Germinal center (tissue), 1 donor: ENCODE measurements around the gene GAB4.
A peak's percentile ranks its signal among the peaks of the same experiment; 100 is the strongest.
"Not testable (repeated sequence)": the region's sequence is repeated elsewhere in the genome, so short reads cannot be mapped to it uniquely, and the experiment has no call there.

Experiments
- DNase-seq: peaks from one replicate; pipeline ENCODE4 v3.0.0; 2012; ENCODE audit warnings: mixed read lengths, low spot score

The GAB4 gene, protein sequence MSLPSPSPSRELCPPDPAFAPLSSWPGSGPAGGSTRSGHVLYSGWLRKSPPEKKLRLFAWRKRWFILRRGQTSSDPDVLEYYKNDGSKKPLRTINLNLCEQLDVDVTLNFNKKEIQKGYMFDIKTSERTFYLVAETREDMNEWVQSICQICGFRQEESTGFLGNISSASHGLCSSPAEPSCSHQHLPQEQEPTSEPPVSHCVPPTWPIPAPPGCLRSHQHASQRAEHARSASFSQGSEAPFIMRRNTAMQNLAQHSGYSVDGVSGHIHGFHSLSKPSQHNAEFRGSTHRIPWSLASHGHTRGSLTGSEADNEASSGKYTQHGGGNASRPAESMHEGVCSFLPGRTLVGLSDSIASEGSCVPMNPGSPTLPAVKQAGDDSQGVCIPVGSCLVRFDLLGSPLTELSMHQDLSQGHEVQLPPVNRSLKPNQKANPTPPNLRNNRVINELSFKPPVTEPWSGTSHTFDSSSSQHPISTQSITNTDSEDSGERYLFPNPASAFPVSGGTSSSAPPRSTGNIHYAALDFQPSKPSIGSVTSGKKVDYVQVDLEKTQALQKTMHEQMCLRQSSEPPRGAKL

GRCh38 chr22:17007852-17008731, at the start of gene GAB4:
Gene GAB4, minus strand, starts transcription at chr22:17008222. Its CDS starts 108 bp downstream, at chr22:17008114.
- DNase-seq, result no peak

DNA sequence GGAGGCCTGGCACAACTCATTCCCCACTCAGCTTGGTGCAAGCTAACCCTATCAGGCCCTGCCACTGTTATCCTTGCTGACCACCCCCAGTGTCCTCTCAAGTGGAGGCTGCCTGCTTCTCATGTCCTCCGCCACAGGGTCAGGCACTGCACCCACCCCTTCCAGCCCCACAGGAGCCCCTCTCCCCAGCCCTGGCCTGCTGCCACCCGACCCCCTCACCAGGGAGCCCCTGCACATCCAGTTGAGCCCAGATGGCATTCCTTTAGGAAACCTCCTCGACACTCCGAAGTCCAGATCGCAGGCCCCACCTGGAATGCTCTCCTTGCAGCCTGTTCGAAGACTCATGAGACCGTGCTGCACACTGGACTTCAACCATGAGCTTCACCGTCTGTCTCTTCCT, 48.8 kb upstream of the GAB4 start:
- DNase-seq, result no peak

- no peak for DNase-seq
Observed at GRCh38 chr22:17056058-17056457, 48.0 kb upstream of the GAB4 start.

DNA sequence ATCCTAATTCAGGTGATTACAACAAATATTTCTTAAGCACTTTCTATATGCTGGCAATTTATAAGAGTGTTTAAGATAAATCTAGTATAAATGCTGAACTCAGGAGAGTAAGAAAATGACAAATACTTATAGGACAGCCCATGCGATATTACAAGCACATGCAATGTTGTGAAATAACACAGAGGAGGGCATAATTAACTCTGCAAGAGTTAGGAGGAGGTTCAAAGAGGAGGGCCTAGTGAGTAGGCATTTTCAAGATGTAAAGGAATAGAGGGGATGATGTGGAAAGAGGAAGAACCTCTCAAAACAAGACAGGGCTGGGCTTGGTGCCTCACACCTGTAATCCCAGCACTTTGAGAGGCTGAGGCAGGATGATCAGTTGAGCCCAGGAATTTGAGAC, 39.6 kb upstream of the GAB4 start:
- no peak for DNase-seq

- DNase-seq, result no peak
Observed at GRCh38 chr22:17046566-17047348, 38.7 kb upstream of the GAB4 start.

DNA sequence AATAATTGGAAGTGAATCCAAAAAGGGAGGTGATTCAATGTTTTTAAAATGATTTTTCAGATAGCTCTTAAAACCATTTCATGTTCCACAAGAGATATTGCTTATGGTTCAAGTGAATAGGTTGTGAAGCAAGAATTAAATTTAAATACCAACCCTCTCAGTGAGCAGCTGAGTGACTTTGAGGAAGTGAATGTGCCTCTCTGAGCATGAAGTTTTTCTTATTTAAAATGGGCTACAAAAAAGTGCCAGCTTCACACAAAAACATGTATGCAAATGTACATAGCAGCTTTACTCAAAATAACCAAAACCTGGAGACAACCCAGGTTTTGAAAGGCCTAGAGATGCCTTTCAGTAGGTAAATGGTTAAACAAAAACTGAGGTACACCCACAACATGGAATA, 35.5 kb upstream of the GAB4 start:
- DNase-seq, result peak; percentile 40

DNA sequence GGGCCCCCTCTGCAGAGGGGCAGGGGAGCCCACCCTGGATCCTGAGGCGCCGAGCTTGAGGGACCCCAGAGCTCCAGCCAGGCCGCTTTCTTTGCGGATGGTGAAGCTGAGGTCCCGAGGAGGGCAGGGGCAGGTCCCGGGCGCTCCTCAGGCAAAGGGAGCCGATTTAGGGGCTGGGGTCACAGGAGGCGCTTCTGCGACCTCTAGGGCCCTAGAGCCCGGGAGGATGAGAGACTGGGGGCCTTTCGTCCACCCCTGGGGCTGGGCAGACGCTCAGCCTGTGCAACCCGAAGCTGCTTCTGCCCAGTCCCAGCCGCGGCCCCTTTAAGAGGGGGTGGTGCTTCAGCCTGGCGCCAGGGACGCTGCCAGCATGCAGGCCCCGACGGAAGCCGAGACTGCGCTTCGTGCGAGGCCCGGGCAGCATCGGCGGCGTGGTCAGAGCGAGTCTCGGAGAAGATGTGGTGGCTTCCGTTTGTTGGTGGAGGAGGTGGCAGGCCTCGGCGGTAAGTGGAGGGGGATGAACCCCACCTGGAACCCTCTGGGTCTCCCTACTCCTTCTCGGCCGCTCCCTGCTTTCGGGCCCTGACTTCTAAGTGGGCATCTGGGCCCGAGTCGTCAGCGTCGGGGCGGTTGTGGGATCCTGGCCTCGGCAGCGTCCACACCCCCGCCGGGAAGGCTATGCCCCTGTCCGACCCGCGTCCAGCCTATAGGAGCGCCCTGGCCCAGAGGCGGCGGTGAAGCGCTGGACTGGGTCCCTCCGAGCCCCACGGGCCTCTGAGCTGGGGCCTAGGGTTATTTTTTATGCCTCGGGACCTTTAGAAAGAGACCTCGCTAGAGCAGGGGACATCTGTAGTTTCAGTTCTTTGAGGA, 29.1 kb upstream of the GAB4 start:
- not testable (repeated sequence) for DNase-seq

DNA sequence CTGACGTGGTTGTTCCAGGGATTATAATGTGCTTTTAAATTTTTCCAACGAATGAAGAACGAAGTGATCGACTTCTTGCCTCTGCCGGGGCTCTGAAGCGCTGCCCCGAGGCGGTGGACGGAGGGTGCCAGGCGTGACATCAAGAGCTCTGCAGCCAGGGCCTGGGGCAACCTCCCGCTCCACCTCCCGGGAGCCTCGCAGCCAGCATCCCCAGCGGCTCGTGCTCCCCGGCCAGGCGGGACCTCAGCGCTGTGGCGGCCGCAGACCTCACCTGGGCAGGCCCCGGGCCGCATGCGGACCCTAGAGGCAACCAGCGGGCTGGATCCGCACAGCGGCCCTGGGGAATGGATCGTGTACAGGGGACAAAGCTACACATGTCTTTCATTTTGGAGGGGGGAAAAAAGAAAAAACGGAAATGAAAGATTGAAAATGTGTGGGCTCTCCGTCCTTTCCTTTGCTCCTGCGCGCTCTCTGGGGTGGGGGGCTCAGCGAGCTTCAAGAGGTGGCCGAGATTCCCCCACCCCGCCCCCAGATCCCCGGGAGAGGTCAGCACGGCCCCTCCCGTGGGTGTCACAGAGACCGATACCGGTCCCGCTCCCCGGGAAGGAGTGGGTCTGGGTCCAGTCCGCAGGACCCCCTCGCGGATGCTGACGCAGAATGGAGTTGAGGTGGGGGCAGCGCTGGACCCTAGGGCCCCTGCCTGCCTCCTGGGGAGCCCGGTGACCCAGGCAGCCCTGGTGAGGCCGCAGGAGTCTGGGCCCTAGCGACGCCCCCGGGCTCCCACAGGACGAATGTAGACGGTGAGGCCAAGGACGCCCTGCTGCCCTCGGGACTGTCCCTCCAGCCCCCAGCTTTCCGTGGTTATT, 28.2 kb upstream of the GAB4 start:
- DNase-seq, result peak; percentile 19

DNA sequence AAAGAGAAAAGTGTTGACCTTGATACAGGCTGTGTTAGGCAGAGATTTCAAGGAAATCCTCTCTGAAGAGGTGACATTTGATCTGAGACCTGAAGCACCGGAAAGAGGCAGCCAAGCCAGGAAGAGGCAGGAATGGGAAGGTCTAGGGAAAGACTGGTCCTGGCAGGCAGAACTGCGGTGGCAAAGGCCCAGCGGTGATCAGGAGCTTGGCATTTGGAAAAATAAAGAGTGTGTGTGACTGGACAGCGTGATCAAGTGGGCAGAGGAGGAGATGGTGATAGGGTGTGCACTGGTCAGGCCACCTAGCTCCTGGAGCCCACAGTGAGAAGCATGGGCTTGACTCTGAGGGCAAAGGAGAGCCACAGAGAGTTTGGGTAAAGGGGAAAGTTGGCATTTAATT, 27.2 kb upstream of the GAB4 start:
- no peak for DNase-seq

- DNase-seq, result not testable (repeated sequence)
Observed at GRCh38 chr22:17034532-17034931, 26.5 kb upstream of the GAB4 start.

GRCh38 chr22:17032277-17032676, 24.3 kb upstream of the GAB4 start:
- DNase-seq, result not testable (repeated sequence)

- DNase-seq, result not testable (repeated sequence)
Observed at GRCh38 chr22:17024380-17024779, 16.4 kb upstream of the GAB4 start.

DNA sequence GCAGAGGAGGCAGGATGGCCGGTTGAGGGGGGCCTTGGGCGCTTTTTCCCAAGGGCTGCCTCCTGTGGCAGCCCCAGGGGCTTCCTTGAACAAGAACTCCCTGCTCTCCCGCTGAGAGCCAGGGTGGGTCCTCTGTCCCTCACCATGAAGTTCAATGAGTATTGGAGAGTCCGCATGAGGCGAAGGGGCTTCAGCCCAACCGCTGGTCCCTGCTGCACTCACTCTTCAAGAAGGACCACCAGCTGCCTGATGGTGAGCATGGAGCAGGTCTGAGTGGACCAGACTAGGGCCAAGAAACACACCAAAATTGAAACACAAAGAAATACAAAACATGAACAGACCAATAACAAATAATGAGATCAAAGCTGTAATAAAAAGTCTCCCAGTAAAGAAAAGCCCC, 7.5 kb upstream of the GAB4 start:
- not testable (repeated sequence) for DNase-seq

GRCh38 chr22:17014101-17014440, 6.0 kb upstream of the GAB4 start:
- DNase-seq, result not testable (repeated sequence)

GRCh38 chr22:17013396-17014100, 5.5 kb upstream of the GAB4 start:
- no peak for DNase-seq

GRCh38 chr22:17012267-17012666, 4.2 kb upstream of the GAB4 start:
- no peak for DNase-seq

GRCh38 chr22:17009640-17010291, 1.7 kb upstream of the GAB4 start:
- no peak for DNase-seq

DNA sequence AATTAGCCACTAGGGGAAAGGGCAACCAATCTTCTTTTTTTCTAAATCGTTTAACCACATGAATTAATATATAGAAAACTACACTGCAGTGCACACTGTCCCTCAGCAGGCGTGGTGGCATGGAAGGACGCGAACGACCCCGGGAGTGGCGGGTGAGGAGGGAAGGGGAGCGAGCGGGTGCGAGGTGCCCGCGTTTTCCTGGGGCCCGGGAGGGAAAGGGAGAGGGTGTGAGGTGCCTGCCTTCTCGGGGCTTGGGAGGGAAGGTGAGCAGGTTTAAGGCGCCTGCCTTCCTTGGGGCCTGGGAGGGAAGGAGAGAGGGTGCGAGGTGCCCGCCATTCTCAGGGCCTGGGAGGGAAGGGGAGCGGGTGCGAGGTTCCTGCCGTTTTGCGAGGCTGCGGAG, 765 bp downstream of the GAB4 start:
- no peak for DNase-seq

GRCh38 chr22:16989915-16990314, 18.1 kb downstream of the GAB4 start:
- no peak for DNase-seq
